AG09309 (cell line): ENCODE measurements around the gene CST9L.

Experiments
- DNase-seq: peaks from one replicate; pipeline ENCODE4 v3.0.0-alpha.2; 2010; ENCODE audit warnings: low read depth
- H3K4me3 ChIP-seq: 2 replicates; pipeline ENCODE4 v1.5.1; 2011; ENCODE audit warnings: mild to moderate bottlenecking, low read depth, low read length, moderate library complexity; ENCODE audit not compliant: control insufficient read depth
- TF ChIP-seq, protein P1 (sequence below): IDR thresholded peaks from 2 replicates; pipeline ENCODE4 v1.5.1; 2011; ENCODE audit warnings: mild to moderate bottlenecking, low read depth, low read length, inconsistent platforms; ENCODE audit not compliant: insufficient read depth, control insufficient read depth; ENCODE audit errors: missing control alignments

Gene CST9L

DNA sequence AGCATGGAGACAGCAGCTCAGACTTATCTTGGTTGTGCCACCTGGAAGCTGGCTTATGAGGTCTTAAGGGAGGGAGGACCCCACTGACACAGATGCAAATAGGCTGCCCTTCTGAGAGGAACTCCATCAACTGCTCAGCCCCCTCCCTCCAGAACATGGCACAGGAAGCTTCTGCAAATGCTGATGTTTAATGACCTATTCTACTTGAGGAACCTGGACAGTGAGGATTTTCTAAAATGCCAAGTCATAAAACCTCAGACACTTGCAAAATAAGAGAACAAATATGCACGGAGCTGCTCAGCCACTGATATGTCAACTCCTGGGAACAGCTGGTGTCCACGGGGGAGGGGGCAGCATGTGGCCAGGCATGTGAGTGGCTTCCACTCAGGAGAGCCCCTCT is 34.0 kb upstream of the CST9L start:
- TF ChIP-seq, protein P1, sequence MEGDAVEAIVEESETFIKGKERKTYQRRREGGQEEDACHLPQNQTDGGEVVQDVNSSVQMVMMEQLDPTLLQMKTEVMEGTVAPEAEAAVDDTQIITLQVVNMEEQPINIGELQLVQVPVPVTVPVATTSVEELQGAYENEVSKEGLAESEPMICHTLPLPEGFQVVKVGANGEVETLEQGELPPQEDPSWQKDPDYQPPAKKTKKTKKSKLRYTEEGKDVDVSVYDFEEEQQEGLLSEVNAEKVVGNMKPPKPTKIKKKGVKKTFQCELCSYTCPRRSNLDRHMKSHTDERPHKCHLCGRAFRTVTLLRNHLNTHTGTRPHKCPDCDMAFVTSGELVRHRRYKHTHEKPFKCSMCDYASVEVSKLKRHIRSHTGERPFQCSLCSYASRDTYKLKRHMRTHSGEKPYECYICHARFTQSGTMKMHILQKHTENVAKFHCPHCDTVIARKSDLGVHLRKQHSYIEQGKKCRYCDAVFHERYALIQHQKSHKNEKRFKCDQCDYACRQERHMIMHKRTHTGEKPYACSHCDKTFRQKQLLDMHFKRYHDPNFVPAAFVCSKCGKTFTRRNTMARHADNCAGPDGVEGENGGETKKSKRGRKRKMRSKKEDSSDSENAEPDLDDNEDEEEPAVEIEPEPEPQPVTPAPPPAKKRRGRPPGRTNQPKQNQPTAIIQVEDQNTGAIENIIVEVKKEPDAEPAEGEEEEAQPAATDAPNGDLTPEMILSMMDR = no peak
- H3K4me3 ChIP-seq = no peak overlapping the region
- no peak for DNase-seq

DNA sequence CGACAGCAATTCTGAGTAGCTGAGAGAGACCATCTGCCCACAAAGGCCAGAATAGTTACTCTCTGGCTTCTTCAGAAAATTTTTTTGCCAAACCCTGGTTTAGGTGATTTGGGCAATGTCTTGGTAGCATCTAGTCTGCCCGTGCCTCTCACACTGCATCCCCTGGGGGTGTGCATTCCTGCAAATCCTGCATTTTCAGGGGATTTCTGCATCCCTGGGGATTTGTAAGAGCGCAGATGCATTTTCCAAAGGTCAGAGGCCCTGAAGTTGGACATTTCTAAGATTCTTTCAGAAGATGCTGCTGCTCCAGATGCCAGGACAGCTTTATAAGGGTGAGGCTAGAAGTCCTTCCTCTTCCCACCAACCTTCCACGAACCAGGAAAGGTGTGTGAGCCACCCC is 33.4 kb upstream of the CST9L start:
- H3K4me3 ChIP-seq = no peak overlapping the region
- DNase-seq = no peak
- TF ChIP-seq, protein P1 = no peak

DNA sequence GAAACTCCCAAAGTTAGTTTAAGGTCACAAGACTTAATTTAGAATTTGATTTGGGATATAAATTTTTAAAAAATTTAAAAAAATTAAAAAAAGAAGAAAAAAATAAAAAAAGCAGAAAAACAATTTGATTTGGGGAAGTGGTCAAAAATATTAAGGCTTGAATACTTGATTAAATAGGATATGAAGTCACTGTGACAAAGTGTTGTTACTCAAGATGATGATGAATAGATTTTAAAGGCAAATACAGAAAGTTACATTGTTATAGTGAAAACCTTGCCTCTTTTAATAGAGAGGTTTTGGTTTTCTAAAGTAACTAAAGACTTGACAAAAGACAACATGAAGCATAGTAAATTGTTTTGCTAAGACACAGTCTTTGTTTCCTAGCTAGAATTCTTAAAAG is 30.2 kb upstream of the CST9L start:
- no peak overlapping the region for H3K4me3 ChIP-seq
- no peak for DNase-seq
- TF ChIP-seq, protein P1 = no peak

DNA sequence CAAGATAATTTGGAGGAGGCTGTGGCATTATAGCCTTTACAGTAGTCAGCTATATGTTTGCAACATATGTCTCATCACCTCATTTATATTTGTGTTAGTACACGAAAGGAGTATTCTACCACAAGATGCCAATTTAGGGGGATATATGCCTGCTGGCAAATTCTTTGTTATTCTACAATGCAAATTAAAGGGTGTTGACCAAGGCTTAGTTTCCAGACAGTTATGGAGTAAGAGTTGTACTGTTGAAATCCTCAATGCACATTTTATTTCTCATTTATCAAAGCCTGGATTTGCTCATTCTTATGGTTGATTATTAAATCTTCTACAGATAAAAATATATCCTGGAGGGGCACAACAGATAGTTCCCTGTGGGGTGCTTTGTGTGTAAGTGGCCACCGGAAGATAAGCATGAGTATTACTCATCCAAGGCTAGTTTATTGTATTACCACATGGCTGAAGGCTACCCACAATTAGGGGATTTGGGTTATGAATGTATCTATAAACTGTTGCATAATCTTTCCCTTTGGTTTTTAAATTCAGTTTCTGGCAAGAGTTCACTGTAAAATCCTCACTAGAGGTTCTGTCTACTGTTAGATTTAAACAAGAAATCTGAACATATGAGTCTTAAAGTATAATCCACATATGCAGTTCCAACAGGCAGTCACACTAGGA is 28.4 kb upstream of the CST9L start:
- no peak overlapping the region for H3K4me3 ChIP-seq
- TF ChIP-seq, protein P1 = no peak
- peak; percentile 39 for DNase-seq

DNA sequence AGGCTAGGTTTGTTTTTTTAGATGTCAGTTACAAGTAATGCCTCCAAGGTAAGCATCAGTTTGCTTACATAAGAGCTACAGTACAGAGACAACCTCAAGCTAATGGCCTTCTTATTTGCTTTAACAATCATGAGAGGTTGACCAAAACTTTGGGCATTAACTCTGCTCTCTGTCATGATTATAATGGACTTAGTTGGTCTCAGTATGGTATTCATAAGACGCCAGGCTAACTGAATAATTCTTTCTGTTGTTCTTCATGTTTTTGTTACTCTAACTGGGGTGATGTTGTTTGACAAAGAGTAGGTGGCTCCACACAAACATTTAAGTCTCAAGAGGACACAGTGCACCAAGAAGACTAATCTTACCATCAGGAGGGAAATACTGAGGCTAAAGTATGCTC is 27.7 kb upstream of the CST9L start:
- no peak for DNase-seq
- no peak overlapping the region for H3K4me3 ChIP-seq
- TF ChIP-seq, protein P1 = no peak

DNA sequence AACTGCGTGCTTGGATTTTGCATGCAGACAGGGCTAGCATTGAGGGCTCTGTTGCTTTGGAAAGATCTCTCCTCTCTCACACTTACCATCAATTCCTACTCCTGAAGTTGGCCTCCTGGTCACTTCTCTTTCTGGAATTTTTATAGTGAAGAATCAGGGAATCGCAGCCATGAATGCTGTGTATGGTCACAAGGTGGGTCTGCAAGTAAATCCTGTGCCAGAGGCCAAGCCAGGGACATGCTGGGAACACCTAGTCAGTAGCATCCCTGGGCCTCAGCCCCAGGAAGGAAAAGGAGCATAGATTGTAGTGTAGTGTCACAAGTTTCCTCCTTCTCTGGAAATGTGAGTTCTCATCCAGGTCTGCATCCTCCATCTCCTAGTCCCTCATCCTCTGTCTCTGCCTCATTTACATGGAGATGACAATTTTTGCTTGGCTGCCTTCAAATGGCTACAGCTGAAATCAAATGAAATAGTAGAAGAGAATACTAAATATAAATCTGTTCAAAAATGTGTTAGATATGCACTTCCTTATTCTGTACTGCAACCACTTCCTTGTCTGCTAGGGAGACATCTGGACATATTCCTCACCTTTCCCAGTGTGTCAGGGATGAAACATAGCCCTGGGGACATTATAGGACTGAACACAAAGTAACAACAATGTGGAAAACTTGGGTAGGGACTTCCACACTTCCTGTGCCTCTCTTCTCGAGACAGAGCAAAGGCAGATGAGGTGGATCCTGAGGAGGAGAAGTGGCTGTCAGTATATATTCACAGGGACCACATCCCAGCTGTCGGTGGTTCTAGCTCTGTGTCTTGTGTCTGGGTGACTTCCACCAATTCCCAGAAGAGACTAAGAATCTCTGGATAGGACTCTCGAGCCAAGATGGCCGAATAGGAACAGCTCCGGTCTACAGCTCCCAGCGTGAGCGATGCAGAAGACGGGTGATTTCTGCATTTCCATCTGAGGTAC is 20.4 kb upstream of the CST9L start:
- H3K4me3 ChIP-seq = no peak overlapping the region
- no peak for DNase-seq
- TF ChIP-seq, protein P1 = no peak
